GM12878 (cell line): Measurements from ENCODE around the gene PHPT1. TPM values are rescaled to one million over a fixed set of nuclear protein-coding genes. Genes with fewer than 3 reads are reported as not detected.

Experiments used
- ATAC-seq: fragments of 200-7000 bp; cut with Tn5 transposase; 3 replicates; pipeline ENCODE4 v1.9.1; 2020; ENCODE audit warnings: mild to moderate bottlenecking, moderate library complexity
- BruUV-seq: library from RNA; stranded (reverse); fragments of 400-500 nt; replicated peaks from 2 replicates; lab custom pipeline; 2021; lab: Mats Ljungman, UMichigan
- CTCF ChIA-PET: fragments of 300-600 bp; sonication (Branson Sonifier 250); formaldehyde crosslinking; extraction: SDS; loops from one replicate; lab custom pipeline; 2021; ENCODE audit warnings: inconsistent platforms; lab: Yijun Ruan, JAX
- POLR2A ChIA-PET: fragments of 350-600 bp; formaldehyde crosslinking; extraction: SDS; loops from one replicate; lab custom pipeline; 2021; ENCODE audit warnings: inconsistent platforms; lab: Charles Lee
- RAD21 ChIA-PET: fragments of 300-600 bp; sonication (Branson Sonifier 250); formaldehyde crosslinking; loops from one replicate; lab custom pipeline; 2023; ENCODE audit warnings: antibody characterized with exemption; ENCODE audit not compliant: unreplicated experiment; lab: Charles Lee
- SMC1A ChIA-PET: fragments of 300-600 bp; sonication (Branson Sonifier 250); formaldehyde crosslinking; loops from one replicate; lab custom pipeline; 2023; ENCODE audit not compliant: unreplicated experiment, uncharacterized antibody; lab: Charles Lee
- DNase-seq: peaks from one replicate; pipeline ENCODE4 v3.0.0-alpha.2; 2011; ENCODE audit warnings: low read depth, low spot score
- FAIRE-seq: peaks from 3 replicates; lab custom pipeline; 2011; peaks lifted over from hg19 to GRCh38; lab: Jason Lieb, UNC
- H2AFZ ChIP-seq: 2 replicates; pipeline ENCODE4 v1.6.0; 2011; ENCODE audit warnings: low read depth, low read length, control low read depth; ENCODE audit not compliant: control insufficient read depth
- H3K27ac ChIP-seq: 2 replicates; pipeline ENCODE4 v1.5.1; 2011; ENCODE audit warnings: control low read depth; ENCODE audit not compliant: control insufficient read depth, insufficient read depth
- H3K27me3 ChIP-seq, 2 experiments: replicated peaks in 1 of 2; 2 replicates each; pipeline versions ENCODE4 v1.6.0 to v1.6.1; 2011; ENCODE audit warnings: low read length in 1 of 2; ENCODE audit not compliant: control insufficient read depth in 2 of 2, insufficient read depth in 2 of 2
- H3K36me3 ChIP-seq, 2 experiments: 2 replicates each; pipeline ENCODE4 v1.5.1; 2011; ENCODE audit warnings: low read length in 1 of 2; ENCODE audit not compliant: control insufficient read depth in 2 of 2, insufficient read depth in 2 of 2
- H3K4me1 ChIP-seq: 2 replicates; pipeline ENCODE4 v1.6.1; 2011; ENCODE audit warnings: mild to moderate bottlenecking, low read length, moderate library complexity, mixed read lengths; ENCODE audit not compliant: control insufficient read depth, insufficient read depth
- H3K4me2 ChIP-seq: 2 replicates; pipeline ENCODE4 v1.6.0; 2011; ENCODE audit warnings: control low read depth; ENCODE audit not compliant: control insufficient read depth, insufficient read depth
- H3K4me3 ChIP-seq: fragments of 200-600 bp; sonication (generic); 2 replicates; pipeline ENCODE4 v1.5.1; 2016
- H3K79me2 ChIP-seq: 2 replicates; pipeline ENCODE4 v1.6.0; 2011; ENCODE audit warnings: low read length; ENCODE audit not compliant: control insufficient read depth, insufficient read depth
- H3K9ac ChIP-seq: 2 replicates; pipeline ENCODE4 v1.8.0; 2011; ENCODE audit warnings: low read length, control low read depth, mixed read lengths; ENCODE audit not compliant: control insufficient read depth, insufficient read depth
- H3K9me3 ChIP-seq: replicated peaks from 3 replicates; pipeline ENCODE4 v1.5.1; 2011; ENCODE audit warnings: mild to moderate bottlenecking, low read length; ENCODE audit not compliant: control insufficient read depth, insufficient read depth
- H4K20me1 ChIP-seq: 2 replicates; pipeline ENCODE4 v1.6.0; 2011; ENCODE audit not compliant: control insufficient read depth, insufficient read depth
- ETV6 ChIP-seq, 2 experiments: fragments of 450-650 bp in 1 of 2; IDR thresholded peaks in 1 of 2; conservative IDR thresholded peaks in 1 of 2; 2 replicates each; pipeline ENCODE4 v1.6.1; 2014; ENCODE audit warnings: antibody characterized with exemption in 1 of 2, borderline replicate concordance in 1 of 2, low read depth in 1 of 2, mild to moderate bottlenecking in 1 of 2, moderate library complexity in 1 of 2
- RUNX3 ChIP-seq: IDR thresholded peaks from 2 replicates; pipeline ENCODE4 v1.6.1; 2012; ENCODE audit warnings: low read length, inconsistent platforms
- SRF ChIP-seq, 2 experiments: IDR thresholded peaks; 2 replicates each; pipeline ENCODE4 v1.6.1; 2011; ENCODE audit warnings: low read depth in 2 of 2, low read length in 2 of 2, mild to moderate bottlenecking in 1 of 2, moderate library complexity in 1 of 2
- ZNF384 ChIP-seq: IDR thresholded peaks from 2 replicates; pipeline ENCODE4 v1.6.1; 2012; ENCODE audit warnings: low read depth, mild to moderate bottlenecking, low read length, improper control_type of control experiment, borderline replicate concordance
- WGBS: methylation state at CpG from one replicate; pipeline ENCODE4 v1.1.6; 2016; ENCODE audit warnings: low lambda C conversion rate; ENCODE audit not compliant: insufficient replicate concordance, insufficient coverage; ENCODE audit errors: missing lambda C conversion rate; 5-methylcytosine and 5-hydroxymethylcytosine counted together
- in situ Hi-C: fragments of 300-500 bp; cut with MboI; formaldehyde crosslinking; loops from 9 replicates; pipeline ENCODE4 v1.14.3; 2018; ENCODE audit warnings: mixed read lengths
- intact Hi-C: fragments of 100-400 bp; cut with micrococcal nuclease; formaldehyde crosslinking; loops from one replicate; pipeline ENCODE4 v1.14.2; 2022; ENCODE audit not compliant: unreplicated experiment
- polyA plus RNA-seq, 11 experiments: library from polyadenylated mRNA; depleted of rRNA in 4 of 11; unstranded in 6 of 11; stranded (reverse) in 5 of 11; fragments of >200 nt; fragmentation: Nextera tagmentation in 4 of 11; fragmentation: Illumina TruSeq in 1 of 11; extraction: Ambion mirVana in 4 of 11; extraction: Trizol in 1 of 11; gene quantifications; 1 replicate in 1 of 11; 2 replicates in 10 of 11; pipeline versions ENCODE4 v1.2.1 to v1.2.3, GENCODE V29; 2011 to 2016; ENCODE audit warnings: inconsistent platforms in 2 of 11, missing spikeins in 2 of 11, low read depth in 1 of 11
- total RNA-seq, 4 experiments: library from RNA; depleted of rRNA in 3 of 4; stranded (reverse); fragments of >200 nt in 3 of 4; fragmentation: Illumina TruSeq in 1 of 4; extraction: Trizol in 1 of 4; gene quantifications; 2 replicates each; pipeline versions ENCODE4 v1.2.1 to v1.2.3, GENCODE V29; 2013 to 2021
- TF ChIP-seq, protein P1 (sequence below): fragments of 450-650 bp; IDR thresholded peaks from 2 replicates; pipeline ENCODE4 v1.6.1; 2017; ENCODE audit warnings: mild to moderate bottlenecking, moderate library complexity
- TF ChIP-seq, protein P2 (sequence below): fragments of 450-650 bp; IDR thresholded peaks from 2 replicates; pipeline ENCODE4 v1.6.1; 2016; ENCODE audit warnings: mild to moderate bottlenecking

Gene PHPT1
- total and polyA plus RNA-seq, 10 of the 15 experiments (the other 5 are each of a cell fraction or from before 2014, with no cell fraction given), result 56.2 to 323 (median 140) TPM

DNA sequence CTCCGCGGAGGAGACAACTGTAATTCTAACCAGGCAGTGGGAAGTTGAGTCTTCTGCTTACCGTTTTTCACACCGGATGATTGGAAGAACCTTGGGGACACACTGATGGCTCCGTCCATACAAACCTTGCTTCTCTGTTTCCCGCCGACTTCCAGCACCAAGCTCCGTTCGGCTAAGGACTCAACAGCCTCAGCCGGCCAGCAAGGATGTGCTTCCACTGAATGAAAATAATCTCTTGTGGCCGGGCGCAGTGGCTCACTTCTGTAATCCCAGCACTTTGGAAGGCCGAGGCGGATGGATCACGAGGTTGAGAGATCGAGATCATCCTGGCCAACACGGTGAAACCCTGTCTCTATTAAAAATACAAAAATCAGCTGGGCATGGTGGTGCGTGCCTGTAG lies 18.7 kb downstream of the PHPT1 start:
- RAD21 ChIA-PET, result no interaction called here
- SMC1A ChIA-PET, result interaction anchor here (1.8 kb wide), 1 partner anchor 14 kb away, joined by 9 read pairs; no protein-coding TSS in a partner anchor
- intact Hi-C loops, result no loop called here
- FAIRE-seq (no peak), ATAC-seq (no peak), DNase-seq (no peak)
- Histone ChIP-seq H3K9ac (no peak overlapping the region), H3K4me1 (peaks cover 5% of the 10 kb centered on the region), H3K27me3 (no peaks in the 10 kb centered on the region), H3K36me3 (peaks cover 3% of the 10 kb centered on the region in 2 experiments; a peak in 3 of 4 replicates), H3K4me3 (no peak overlapping the region), H4K20me1 (no peaks in the 10 kb centered on the region), H3K27ac (no peak overlapping the region), H2AFZ (no peak overlapping the region), H3K4me2 (no peak overlapping the region), H3K9me3 (peaks cover 5% of the 10 kb centered on the region; the same call in 1 of the 3 replicates), H3K79me2 (peaks cover 24% of the 10 kb centered on the region)
- no peak for TF ChIP-seq ZNF384
- TF ChIP-seq, protein P1, sequence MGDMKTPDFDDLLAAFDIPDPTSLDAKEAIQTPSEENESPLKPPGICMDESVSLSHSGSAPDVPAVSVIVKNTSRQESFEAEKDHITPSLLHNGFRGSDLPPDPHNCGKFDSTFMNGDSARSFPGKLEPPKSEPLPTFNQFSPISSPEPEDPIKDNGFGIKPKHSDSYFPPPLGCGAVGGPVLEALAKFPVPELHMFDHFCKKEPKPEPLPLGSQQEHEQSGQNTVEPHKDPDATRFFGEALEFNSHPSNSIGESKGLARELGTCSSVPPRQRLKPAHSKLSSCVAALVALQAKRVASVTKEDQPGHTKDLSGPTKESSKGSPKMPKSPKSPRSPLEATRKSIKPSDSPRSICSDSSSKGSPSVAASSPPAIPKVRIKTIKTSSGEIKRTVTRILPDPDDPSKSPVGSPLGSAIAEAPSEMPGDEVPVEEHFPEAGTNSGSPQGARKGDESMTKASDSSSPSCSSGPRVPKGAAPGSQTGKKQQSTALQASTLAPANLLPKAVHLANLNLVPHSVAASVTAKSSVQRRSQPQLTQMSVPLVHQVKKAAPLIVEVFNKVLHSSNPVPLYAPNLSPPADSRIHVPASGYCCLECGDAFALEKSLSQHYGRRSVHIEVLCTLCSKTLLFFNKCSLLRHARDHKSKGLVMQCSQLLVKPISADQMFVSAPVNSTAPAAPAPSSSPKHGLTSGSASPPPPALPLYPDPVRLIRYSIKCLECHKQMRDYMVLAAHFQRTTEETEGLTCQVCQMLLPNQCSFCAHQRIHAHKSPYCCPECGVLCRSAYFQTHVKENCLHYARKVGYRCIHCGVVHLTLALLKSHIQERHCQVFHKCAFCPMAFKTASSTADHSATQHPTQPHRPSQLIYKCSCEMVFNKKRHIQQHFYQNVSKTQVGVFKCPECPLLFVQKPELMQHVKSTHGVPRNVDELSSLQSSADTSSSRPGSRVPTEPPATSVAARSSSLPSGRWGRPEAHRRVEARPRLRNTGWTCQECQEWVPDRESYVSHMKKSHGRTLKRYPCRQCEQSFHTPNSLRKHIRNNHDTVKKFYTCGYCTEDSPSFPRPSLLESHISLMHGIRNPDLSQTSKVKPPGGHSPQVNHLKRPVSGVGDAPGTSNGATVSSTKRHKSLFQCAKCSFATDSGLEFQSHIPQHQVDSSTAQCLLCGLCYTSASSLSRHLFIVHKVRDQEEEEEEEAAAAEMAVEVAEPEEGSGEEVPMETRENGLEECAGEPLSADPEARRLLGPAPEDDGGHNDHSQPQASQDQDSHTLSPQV, result no peak
- no peak for TF ChIP-seq SRF (IDR thresholded peaks at IDR 0.05; ENCODE audit: low read depth in 2 of 2, low read length in 2 of 2)
- TF ChIP-seq, protein P2, sequence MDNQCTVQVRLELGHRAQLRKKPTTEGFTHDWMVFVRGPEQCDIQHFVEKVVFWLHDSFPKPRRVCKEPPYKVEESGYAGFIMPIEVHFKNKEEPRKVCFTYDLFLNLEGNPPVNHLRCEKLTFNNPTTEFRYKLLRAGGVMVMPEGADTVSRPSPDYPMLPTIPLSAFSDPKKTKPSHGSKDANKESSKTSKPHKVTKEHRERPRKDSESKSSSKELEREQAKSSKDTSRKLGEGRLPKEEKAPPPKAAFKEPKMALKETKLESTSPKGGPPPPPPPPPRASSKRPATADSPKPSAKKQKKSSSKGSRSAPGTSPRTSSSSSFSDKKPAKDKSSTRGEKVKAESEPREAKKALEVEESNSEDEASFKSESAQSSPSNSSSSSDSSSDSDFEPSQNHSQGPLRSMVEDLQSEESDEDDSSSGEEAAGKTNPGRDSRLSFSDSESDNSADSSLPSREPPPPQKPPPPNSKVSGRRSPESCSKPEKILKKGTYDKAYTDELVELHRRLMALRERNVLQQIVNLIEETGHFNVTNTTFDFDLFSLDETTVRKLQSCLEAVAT, result peak; percentile 69; the same call in 1 of the 2 replicates
- TF ChIP-seq ETV6 (conservative IDR thresholded peaks at IDR 0.05 in 1 of 2, IDR thresholded peaks at IDR 0.05 in 1 of 2; ENCODE audit: borderline replicate concordance in 1 of 2, low read depth in 1 of 2), result no peak
- TF ChIP-seq RUNX3, result no peak
- CTCF ChIA-PET, result interaction anchor here (0.8 kb wide), 1 partner anchor 13 kb away, joined by 3 read pairs; no protein-coding TSS in a partner anchor
- POLR2A ChIA-PET, result interaction anchor here (1.5 kb wide), 1 partner anchor 14 kb away, joined by 5 read pairs; no protein-coding TSS in a partner anchor
- 98% methylated on average over 18 of the region's 18 CpGs for WGBS
- in situ Hi-C loops, result no loop called here
- no TSS peak for BruUV-seq
